OCI-LY7 (cell line): ENCODE results near the gene CXCL12. TPM values are rescaled to one million over a fixed set of nuclear protein-coding genes. Genes with fewer than 3 reads are reported as not detected.

Source experiments
- BruUV-seq: library from RNA; stranded (reverse); fragments of 400-500 nt; replicated peaks from 2 replicates; lab custom pipeline; 2021; lab: Mats Ljungman, UMichigan
- CTCF ChIA-PET: fragments of 300-600 bp; sonication (Branson Sonifier 250); formaldehyde crosslinking; loops from one replicate; lab custom pipeline; 2022; ENCODE audit warnings: antibody characterized with exemption; ENCODE audit not compliant: unreplicated experiment; lab: Charles Lee
- POLR2A ChIA-PET: fragments of 300-600 bp; sonication (Branson Sonifier 250); formaldehyde crosslinking; loops from one replicate; lab custom pipeline; 2022; ENCODE audit warnings: antibody characterized with exemption; lab: Charles Lee
- DNase-seq: peaks from one replicate; pipeline ENCODE4 v3.0.0-alpha.2; 2015; ENCODE audit warnings: low spot score
- H2AFZ ChIP-seq: fragments of 200-600 bp; sonication (generic), shearing (Covaris generic); 2 replicates; pipeline ENCODE4 v1.6.1; 2014; ENCODE audit warnings: mild to moderate bottlenecking, antibody characterized with exemption, low read length, moderate library complexity
- H3K27ac ChIP-seq: fragments of 200-600 bp; sonication (generic); 2 replicates; pipeline ENCODE4 v1.5.1; 2014; ENCODE audit warnings: mixed run types, low read depth, mild to moderate bottlenecking, moderate library complexity, low read length, inconsistent platforms; ENCODE audit not compliant: poor library complexity, severe bottlenecking
- H3K36me3 ChIP-seq: fragments of 200-600 bp; sonication (generic); 2 replicates; pipeline ENCODE4 v1.6.1; 2014; ENCODE audit warnings: mild to moderate bottlenecking, antibody characterized with exemption, low read length, moderate library complexity, mixed read lengths; ENCODE audit not compliant: insufficient read depth
- H3K4me1 ChIP-seq: fragments of 200-600 bp; sonication (generic); 2 replicates; pipeline ENCODE4 v1.5.1; 2014; ENCODE audit warnings: mild to moderate bottlenecking, low read length; ENCODE audit not compliant: insufficient read depth, poor library complexity, severe bottlenecking
- H3K4me2 ChIP-seq: fragments of 200-600 bp; sonication (generic); 2 replicates; pipeline ENCODE4 v1.6.1; 2014; ENCODE audit warnings: mild to moderate bottlenecking, low read length
- H3K4me3 ChIP-seq: fragments of 200-600 bp; sonication (generic); 2 replicates; pipeline ENCODE4 v1.5.1; 2014; ENCODE audit warnings: mild to moderate bottlenecking, low read depth, low read length; ENCODE audit not compliant: poor library complexity, severe bottlenecking
- H3K79me2 ChIP-seq: fragments of 200-600 bp; sonication (generic); 2 replicates; pipeline ENCODE4 v1.6.1; 2016; ENCODE audit warnings: low read depth, mild to moderate bottlenecking, low read length, moderate library complexity, mixed read lengths; ENCODE audit not compliant: insufficient read depth
- H3K9me2 ChIP-seq: fragments of 200-600 bp; sonication (generic); 2 replicates; pipeline ENCODE4 v1.6.1; 2016; ENCODE audit warnings: mild to moderate bottlenecking, low read length, mixed read lengths; ENCODE audit not compliant: insufficient read depth
- H3K9me3 ChIP-seq: fragments of 200-600 bp; sonication (generic); 2 replicates; pipeline ENCODE4 v1.6.1; 2014; ENCODE audit warnings: mild to moderate bottlenecking, mixed run types, low read length, mixed read lengths
- H4K20me1 ChIP-seq: fragments of 200-600 bp; sonication (generic); 2 replicates; pipeline ENCODE4 v1.6.1; 2014; ENCODE audit warnings: mild to moderate bottlenecking, antibody characterized with exemption, low read length, moderate library complexity, mixed read lengths; ENCODE audit not compliant: insufficient read depth
- CTCF ChIP-seq: fragments of 200-600 bp; sonication (generic); conservative IDR thresholded peaks from 2 replicates; pipeline ENCODE4 v1.5.1; 2014; ENCODE audit warnings: mild to moderate bottlenecking, antibody characterized with exemption, low read length, moderate library complexity, mixed read lengths
- EZH2phosphoT487 ChIP-seq: fragments of 200-600 bp; sonication (generic); IDR thresholded peaks from 2 replicates; pipeline ENCODE4 v1.6.1; 2018; ENCODE audit warnings: low read depth, borderline replicate concordance, mild to moderate bottlenecking, mixed run types, antibody characterized with exemption, low read length, moderate library complexity, mixed read lengths
- intact Hi-C: fragments of 100-400 bp; cut with micrococcal nuclease; formaldehyde crosslinking; loops from one replicate; pipeline ENCODE4 v1.10.0; 2022; ENCODE audit not compliant: unreplicated experiment
- total RNA-seq, 2 experiments: library from RNA; depleted of rRNA in 1 of 2; stranded (reverse); fragments of >200 nt in 1 of 2; shearing (Covaris generic) in 1 of 2; gene quantifications; 2 replicates each; pipeline ENCODE4 v1.2.3, GENCODE V29; 2014 to 2022

CXCL12 gene
- total RNA-seq, 2 experiments from 2014 or later, result not detected

GRCh38 chr10:44354771-44355170, 30.1 kb downstream of the CXCL12 start:
- Histone ChIP-seq H3K36me3 (no peaks in the 10 kb centered on the region), H3K4me3 (no peak overlapping the region), H3K9me2 (no peaks in the 10 kb centered on the region), H3K4me2 (no peak overlapping the region), H3K4me1 (no peaks in the 10 kb centered on the region), H4K20me1 (no peaks in the 10 kb centered on the region), H2AFZ (no peak overlapping the region), H3K27ac (no peak overlapping the region), H3K9me3 (no peaks in the 10 kb centered on the region), H3K79me2 (no peaks in the 10 kb centered on the region)
- DNase-seq, result no peak
- BruUV-seq, result no TSS peak
- POLR2A ChIA-PET, result no interaction called here
- TF ChIP-seq EZH2phosphoT487 (no peak), CTCF (no peak)
- CTCF ChIA-PET, result no interaction called here
- intact Hi-C loops, result no loop called here

GRCh38 chr10:44353721-44354120, 31.2 kb downstream of the CXCL12 start:
- DNase-seq, result no peak
- no peak for TF ChIP-seq CTCF
- no peak for TF ChIP-seq EZH2phosphoT487
- intact Hi-C loops, result no loop called here

GRCh38 chr10:44353128-44353390, 31.8 kb downstream of the CXCL12 start:
- CTCF ChIA-PET, result no interaction called here

More at GRCh38 chr10:44353721-44354120, 31.2 kb downstream of the CXCL12 start:
- no peak overlapping the region for H2AFZ ChIP-seq
- ChIA-PET CTCF (no interaction called here), POLR2A (no interaction called here)
- H3K79me2 ChIP-seq, result no peaks in the 10 kb centered on the region
- no peaks in the 10 kb centered on the region for H3K4me1 ChIP-seq
- BruUV-seq, result no TSS peak
- no peaks in the 10 kb centered on the region for H3K9me2 ChIP-seq
- no peak overlapping the region for H3K27ac ChIP-seq
- H3K9me3 ChIP-seq, result no peaks in the 10 kb centered on the region
- no peaks in the 10 kb centered on the region for H4K20me1 ChIP-seq
- H3K4me3 ChIP-seq, result no peak overlapping the region
- H3K4me2 ChIP-seq, result no peak overlapping the region
- no peaks in the 10 kb centered on the region for H3K36me3 ChIP-seq

More at GRCh38 chr10:44353128-44353390, 31.8 kb downstream of the CXCL12 start:
- Histone ChIP-seq H3K79me2 (no peaks in the 10 kb centered on the region), H3K4me3 (no peak overlapping the region), H2AFZ (no peak overlapping the region), H3K4me1 (no peaks in the 10 kb centered on the region), H3K4me2 (no peak overlapping the region), H3K9me3 (no peaks in the 10 kb centered on the region), H3K27ac (no peak overlapping the region), H4K20me1 (no peaks in the 10 kb centered on the region), H3K9me2 (no peaks in the 10 kb centered on the region), H3K36me3 (no peaks in the 10 kb centered on the region)
- no TSS peak for BruUV-seq
- no peak for DNase-seq
- intact Hi-C loops, result no loop called here
- POLR2A ChIA-PET, result no interaction called here
- TF ChIP-seq EZH2phosphoT487 (no peak), CTCF (no peak)
